SK-N-MC (cell line): ENCODE results near the gene YES1.

Experiments used
- DNase-seq: peaks from one replicate; pipeline ENCODE4 v3.0.0-alpha.2; 2011; ENCODE audit warnings: low read depth, low spot score
- H3K27ac ChIP-seq: fragments of 200-600 bp; sonication (generic); 2 replicates; pipeline ENCODE4 v1.5.1; 2016; ENCODE audit warnings: mixed run types
- H3K36me3 ChIP-seq: fragments of 200-600 bp; sonication (generic); 2 replicates; pipeline ENCODE4 v1.6.1; 2017; ENCODE audit warnings: antibody characterized with exemption, low read length, mixed read lengths; ENCODE audit not compliant: insufficient read depth
- H3K4me3 ChIP-seq: fragments of 200-600 bp; sonication (generic); 2 replicates; pipeline ENCODE4 v1.5.1; 2016
- H3K9ac ChIP-seq: fragments of 200-600 bp; sonication (generic); 2 replicates; pipeline ENCODE4 v1.8.0; 2017; ENCODE audit warnings: mixed run types, mixed read lengths; ENCODE audit not compliant: insufficient read length
- H3K9me3 ChIP-seq: fragments of 200-600 bp; sonication (generic); 2 replicates; pipeline ENCODE4 v1.6.1; 2017; ENCODE audit warnings: low read depth, mild to moderate bottlenecking, antibody characterized with exemption, low read length, moderate library complexity, mixed read lengths
- EZH2 ChIP-seq: fragments of 200-600 bp; sonication (generic); IDR thresholded peaks from one replicate; pipeline ENCODE4 v1.6.1; 2017; ENCODE audit warnings: antibody characterized with exemption
- FOXP2 ChIP-seq: optimal IDR thresholded peaks from 2 replicates; pipeline ENCODE3; 2011; ENCODE audit warnings: mild to moderate bottlenecking, moderate library complexity; ENCODE audit not compliant: insufficient read depth; ENCODE audit errors: extremely low read length, control extremely low read depth
- POLR2AphosphoS5 ChIP-seq: IDR thresholded peaks from 2 replicates; pipeline ENCODE4 v1.6.1; 2012; ENCODE audit warnings: mild to moderate bottlenecking, low read depth, low read length, borderline replicate concordance

YES1 gene

GRCh38 chr18:840516-840915, 28.5 kb upstream of the YES1 start:
- no peak for DNase-seq
- H3K36me3 ChIP-seq = no peaks in the 10 kb centered on the region
- no peak overlapping the region for H3K9ac ChIP-seq
- H3K4me3 ChIP-seq = no peak overlapping the region
- TF ChIP-seq EZH2 = no peak
- no peak for TF ChIP-seq POLR2AphosphoS5
- TF ChIP-seq FOXP2 = no peak
- no peak overlapping the region for H3K27ac ChIP-seq
- no peaks in the 10 kb centered on the region for H3K9me3 ChIP-seq

- Histone ChIP-seq H3K27ac (no peak overlapping the region), H3K9me3 (no peaks in the 10 kb centered on the region), H3K4me3 (no peak overlapping the region), H3K9ac (no peak overlapping the region), H3K36me3 (no peaks in the 10 kb centered on the region)
- no peak for DNase-seq
- TF ChIP-seq FOXP2 = no peak
- no peak for TF ChIP-seq EZH2
- TF ChIP-seq POLR2AphosphoS5 = no peak
These were observed 28.0 kb upstream of the YES1 start for GRCh38 chr18:840023-840408.

GRCh38 chr18:839224-840022, 27.4 kb upstream of the YES1 start:
- no peak overlapping the region for H3K27ac ChIP-seq
- no peaks in the 10 kb centered on the region for H3K9me3 ChIP-seq
- H3K36me3 ChIP-seq = no peaks in the 10 kb centered on the region
- H3K9ac ChIP-seq = no peak overlapping the region
- peak overlapping the region; percentile 45 for H3K4me3 ChIP-seq
- no peak for TF ChIP-seq EZH2
- no peak for TF ChIP-seq FOXP2
- no peak for TF ChIP-seq POLR2AphosphoS5
- peak; percentile 53 for DNase-seq

DNA sequence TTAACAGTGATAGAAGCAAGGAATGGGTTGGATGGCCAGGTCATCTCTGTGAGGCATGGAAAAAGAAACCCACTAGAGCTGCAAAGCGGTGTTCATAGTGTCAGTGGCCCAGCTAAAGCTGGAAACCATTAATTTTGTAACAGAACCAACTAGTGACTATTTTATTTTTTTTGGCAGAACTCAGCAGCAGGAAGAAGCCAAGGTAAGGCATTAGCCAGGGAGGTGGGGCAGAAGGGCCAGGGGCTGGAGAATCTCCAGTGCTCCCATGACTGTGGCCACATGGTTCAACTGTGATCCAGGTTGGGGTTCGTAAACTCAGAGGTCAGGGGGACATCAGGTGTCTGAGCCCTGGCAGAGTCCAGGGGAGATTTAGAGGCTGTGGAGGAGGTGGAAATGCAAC, 25.9 kb upstream of the YES1 start:
- no peaks in the 10 kb centered on the region for H3K9me3 ChIP-seq
- H3K4me3 ChIP-seq = no peak overlapping the region
- no peak for DNase-seq
- H3K27ac ChIP-seq = no peak overlapping the region
- H3K36me3 ChIP-seq = no peaks in the 10 kb centered on the region
- no peak for TF ChIP-seq POLR2AphosphoS5
- no peak for TF ChIP-seq FOXP2
- TF ChIP-seq EZH2 = no peak
- no peak overlapping the region for H3K9ac ChIP-seq

DNA sequence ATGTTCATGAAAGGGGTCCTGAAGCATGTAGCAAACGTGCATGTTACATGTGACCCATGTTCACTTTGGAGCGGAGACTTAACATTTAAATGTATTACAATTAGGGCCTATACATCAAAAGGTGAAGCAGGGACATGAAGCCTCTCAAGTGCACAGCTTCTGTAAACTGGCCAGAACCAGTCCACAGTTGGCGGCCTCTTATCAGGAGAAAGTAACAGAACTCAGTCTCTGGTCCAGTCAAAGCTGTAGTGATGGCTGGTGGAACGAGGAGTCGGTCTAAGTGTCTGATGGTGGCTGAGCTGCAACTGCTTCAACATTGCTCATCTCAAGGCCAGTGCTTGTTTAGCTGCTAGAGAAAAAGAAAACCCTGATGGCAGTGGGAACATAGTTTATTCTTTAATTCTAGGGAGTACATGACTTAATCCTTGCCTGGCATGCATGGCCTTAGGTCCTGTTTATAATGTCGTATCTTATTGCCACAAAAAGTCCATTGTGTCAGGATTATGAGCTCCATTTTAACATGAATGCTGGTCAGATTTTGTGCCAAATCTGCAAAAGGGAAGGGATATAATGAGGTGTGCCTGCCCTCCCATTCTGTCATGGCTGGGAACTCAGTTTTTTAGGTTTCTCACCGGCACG, 22.2 kb upstream of the YES1 start:
- Histone ChIP-seq H3K36me3 (no peaks in the 10 kb centered on the region), H3K9ac (no peak overlapping the region), H3K9me3 (no peaks in the 10 kb centered on the region), H3K4me3 (no peak overlapping the region), H3K27ac (no peak overlapping the region)
- TF ChIP-seq EZH2 = no peak
- TF ChIP-seq FOXP2 = no peak
- TF ChIP-seq POLR2AphosphoS5 = no peak
- no peak for DNase-seq

DNA sequence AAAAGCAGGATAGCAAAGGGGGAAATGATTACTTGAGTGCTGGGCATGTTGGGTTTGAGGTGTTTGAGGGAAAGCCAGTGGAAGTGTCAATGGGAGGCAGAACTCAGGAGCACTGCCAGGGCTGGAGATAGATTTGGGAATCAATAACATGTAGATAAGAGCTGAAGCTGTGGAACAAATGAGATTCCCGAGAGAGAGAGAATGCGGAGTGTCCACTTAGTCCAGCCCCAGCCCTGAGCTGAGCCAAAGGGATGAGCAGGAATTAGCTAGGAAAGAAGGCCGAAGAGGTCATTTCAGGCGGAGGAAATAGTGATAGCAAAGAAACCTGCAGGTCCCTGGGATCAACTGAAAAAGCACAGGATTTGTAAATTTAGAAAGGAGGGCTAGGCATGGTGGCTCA, 21.2 kb upstream of the YES1 start:
- TF ChIP-seq FOXP2 = no peak
- no peak for TF ChIP-seq EZH2
- TF ChIP-seq POLR2AphosphoS5 = no peak
- Histone ChIP-seq H3K9ac (no peak overlapping the region), H3K4me3 (no peak overlapping the region), H3K9me3 (no peaks in the 10 kb centered on the region), H3K27ac (no peak overlapping the region), H3K36me3 (no peaks in the 10 kb centered on the region)
- no peak for DNase-seq

- no peak for DNase-seq
- H3K36me3 ChIP-seq = no peaks in the 10 kb centered on the region
- H3K27ac ChIP-seq = no peak overlapping the region
- TF ChIP-seq EZH2 (no peak), POLR2AphosphoS5 (no peak), FOXP2 (no peak)
- no peak overlapping the region for H3K9ac ChIP-seq
- H3K9me3 ChIP-seq = no peaks in the 10 kb centered on the region
- H3K4me3 ChIP-seq = no peak overlapping the region
These were observed 20.1 kb upstream of the YES1 start for GRCh38 chr18:832085-832681.

DNA sequence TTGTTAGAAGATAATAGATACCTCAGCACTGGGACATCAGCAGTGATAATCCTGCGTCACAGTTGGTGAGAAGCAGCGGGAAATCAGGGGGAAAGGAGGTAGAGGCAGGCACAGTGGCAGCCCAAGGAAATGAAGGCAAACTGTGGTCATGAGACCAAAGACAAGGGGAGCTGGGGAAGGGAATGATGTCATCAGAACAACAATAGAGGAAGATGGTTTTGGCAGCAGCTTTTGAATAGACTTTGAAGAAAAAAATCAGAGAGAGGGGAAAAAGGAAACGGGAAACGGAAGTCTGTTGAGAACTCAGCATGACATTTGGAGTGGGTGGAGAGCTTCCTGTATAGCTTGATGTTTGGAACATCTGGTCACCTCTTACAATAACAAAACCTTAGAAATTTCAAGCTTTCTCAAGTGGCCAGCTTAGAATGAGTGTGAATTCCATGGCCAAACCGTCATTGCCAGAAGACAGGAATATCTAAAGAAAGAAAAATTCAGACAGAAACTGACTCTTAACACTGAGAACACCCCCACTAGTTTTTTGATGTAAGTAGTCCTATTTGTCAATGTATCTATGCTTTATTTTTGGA, 18.4 kb upstream of the YES1 start:
- Histone ChIP-seq H3K36me3 (no peaks in the 10 kb centered on the region), H3K4me3 (peak overlapping the region; percentile 77), H3K27ac (peak overlapping the region; percentile 86), H3K9ac (peak overlapping the region; percentile 75), H3K9me3 (no peaks in the 10 kb centered on the region)
- TF ChIP-seq POLR2AphosphoS5 (no peak), FOXP2 (peak; percentile 58)
- peak; percentile 87 for DNase-seq
